HG03558 (cell line): ENCODE data around the gene PPP1R17.

Experiments
- ATAC-seq: cut with Tn5 transposase; IDR thresholded peaks from one replicate; pipeline ENCODE4 v1.9.1; 2021; ENCODE audit warnings: moderate number of reproducible peaks; ENCODE audit not compliant: unreplicated experiment; ENCODE audit errors: extremely low read depth

Gene PPP1R17

GRCh38 chr7:31695859-31696614, 9.0 kb downstream of the PPP1R17 start:
- no peak for ATAC-seq

GRCh38 chr7:31699050-31699449, 12.0 kb downstream of the PPP1R17 start:
- ATAC-seq = no peak

DNA sequence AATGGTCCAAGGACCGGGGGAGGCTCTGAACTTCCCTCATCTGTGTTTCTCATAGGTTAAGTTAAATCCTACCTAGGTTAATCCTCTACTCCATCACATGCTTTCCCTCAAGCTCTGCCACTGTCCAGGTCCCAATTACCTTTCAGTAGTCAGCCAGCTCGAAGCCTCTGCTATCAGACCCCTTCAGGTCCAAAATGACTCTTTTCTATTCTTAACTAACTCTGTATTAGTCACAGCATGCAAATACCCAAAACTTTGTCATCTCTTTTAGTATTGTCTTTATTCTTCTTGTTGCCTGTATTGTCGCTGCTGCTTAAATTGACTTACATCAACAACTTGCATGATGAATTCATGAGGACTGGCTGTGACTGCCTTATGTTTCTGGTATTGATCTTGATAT, 15.3 kb downstream of the PPP1R17 start:
- no peak for ATAC-seq

DNA sequence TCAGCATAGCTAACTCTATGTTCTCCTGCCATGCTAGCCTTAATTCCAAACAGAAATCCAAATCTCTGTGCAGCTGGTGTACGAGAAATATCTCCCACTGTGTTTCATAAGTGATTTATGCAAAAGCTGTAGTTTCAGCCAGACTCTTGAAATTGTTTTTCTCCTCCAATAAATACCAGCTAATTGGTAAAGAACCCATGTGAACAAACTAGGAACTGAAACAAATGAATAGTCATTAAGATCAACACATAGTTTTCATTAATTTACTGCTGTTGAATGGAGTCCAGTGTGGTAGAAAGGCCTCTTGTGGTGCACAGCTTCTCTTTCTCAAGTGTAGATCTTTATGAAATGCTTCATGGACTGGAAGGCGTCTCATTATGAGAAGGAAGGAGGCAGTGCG, 18.4 kb downstream of the PPP1R17 start:
- ATAC-seq = no peak

- no peak for ATAC-seq
Measured at GRCh38 chr7:31707089-31707488, 20.1 kb downstream of the PPP1R17 start.

DNA sequence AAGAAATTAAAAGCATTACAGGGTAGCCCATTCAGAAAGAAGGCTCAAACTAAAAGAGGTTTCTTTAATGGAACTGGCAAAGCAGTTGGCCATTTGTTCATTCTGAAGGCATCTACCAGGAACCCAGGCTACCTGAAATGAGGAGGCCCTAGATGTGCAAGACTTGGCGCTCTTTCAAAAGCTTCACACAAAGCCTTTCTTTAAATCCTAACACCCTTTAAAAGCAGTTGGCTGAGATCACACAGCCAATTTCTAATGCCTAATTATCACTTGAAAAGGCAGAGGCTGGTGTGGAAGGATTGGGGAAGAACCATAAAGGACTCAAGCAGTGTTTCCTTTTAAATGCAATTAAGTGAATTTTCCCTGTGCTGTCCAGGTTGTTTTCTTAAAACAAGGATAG, 23.2 kb downstream of the PPP1R17 start:
- ATAC-seq = no peak

DNA sequence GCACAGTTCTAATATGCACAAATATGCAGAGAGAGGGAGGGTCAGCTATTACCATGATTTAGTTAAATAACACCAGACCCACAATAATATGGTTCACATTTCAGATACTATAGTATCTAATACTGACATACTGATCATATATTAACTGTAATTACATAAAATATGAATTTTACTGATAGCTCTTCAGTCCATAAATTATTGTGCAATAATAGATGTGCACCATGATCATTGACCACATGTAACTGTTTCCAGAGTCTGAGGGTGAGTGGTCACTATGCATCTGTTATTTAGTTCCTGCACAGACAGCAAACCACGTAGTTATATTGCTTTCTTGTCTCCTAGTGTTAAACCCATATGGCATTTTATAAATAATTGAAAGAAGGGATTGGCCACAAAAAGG, 29.3 kb downstream of the PPP1R17 start:
- ATAC-seq = no peak

GRCh38 chr7:31720366-31720765, 33.4 kb downstream of the PPP1R17 start:
- no peak for ATAC-seq

- ATAC-seq = no peak
Measured at GRCh38 chr7:31724696-31725095, 37.7 kb downstream of the PPP1R17 start.

DNA sequence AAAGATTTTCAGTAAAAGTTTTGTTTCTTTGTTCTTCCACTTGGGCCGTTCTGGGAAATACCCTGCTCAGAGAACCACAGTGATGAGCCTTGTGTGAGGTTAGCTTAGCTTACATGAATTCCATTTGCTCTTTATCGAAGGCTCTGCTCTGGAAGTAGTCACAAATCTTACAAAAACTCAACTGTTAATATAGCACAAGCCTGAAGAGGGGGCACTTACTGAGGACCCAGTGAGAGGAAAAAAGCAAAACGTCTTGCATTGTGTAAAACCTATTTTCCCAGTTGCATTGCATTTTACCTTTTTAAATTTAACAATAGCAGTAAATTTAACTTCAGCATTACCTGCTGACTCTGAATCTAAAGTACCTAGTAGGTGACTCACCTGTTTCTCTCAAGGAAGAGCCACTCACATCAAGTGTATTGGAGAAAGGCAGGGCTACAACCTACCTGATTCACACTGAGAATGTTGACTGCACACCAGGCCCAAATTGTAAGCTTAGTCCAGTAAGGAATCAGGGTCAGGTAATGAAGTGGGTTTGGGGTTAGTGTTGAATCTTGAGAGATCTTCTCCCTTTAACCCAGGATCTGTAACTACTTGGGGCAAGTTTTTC, 42.3 kb downstream of the PPP1R17 start:
- no peak for ATAC-seq

- no peak for ATAC-seq
Measured at GRCh38 chr7:31734456-31734855, 47.4 kb downstream of the PPP1R17 start.

DNA sequence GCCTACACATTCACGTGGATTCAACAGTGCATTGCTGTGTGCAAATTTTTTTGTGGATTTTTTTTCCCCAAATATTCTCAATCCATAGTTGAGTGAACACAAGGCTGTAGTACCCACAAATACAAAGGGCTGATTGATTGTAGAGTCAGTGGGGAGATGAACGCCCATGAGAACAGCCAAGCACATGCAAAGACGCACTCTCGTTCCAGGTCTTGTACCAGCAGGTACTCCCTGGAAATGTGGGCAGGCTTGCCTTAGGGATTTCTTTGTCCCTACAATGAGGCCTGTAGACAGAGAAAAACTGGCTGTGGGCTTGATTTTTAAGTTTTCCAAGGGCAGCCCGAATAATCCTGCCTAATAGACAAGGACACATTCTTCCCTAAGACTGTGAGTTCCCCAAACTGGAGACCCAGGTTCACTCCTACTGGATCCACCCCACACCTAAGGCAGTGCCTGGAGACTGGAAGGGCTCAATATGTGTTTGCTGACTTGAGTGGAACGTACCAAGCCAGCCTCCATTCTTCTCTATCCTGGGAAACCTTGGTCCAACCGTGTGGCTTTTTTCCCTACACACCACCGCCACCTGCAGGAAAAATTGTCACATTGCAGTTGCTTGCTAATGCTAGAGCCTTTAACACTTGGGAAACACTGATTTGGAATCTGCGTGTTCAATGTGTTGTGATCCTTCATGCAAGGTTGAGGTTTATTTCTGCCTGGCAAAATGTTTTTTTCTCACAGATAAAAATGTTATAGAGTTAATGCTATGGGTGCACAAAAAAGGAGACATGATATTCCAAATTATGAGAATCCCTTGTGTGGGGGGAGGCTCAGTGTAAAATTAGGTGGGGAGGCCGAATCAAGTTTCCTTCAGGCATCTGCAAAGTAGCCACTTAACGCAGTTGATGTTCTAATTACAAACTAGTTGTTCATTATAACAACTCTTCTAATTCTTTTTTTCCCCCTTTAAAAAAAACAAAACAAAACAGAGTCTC, 49.3 kb downstream of the PPP1R17 start:
- ATAC-seq = no peak

DNA sequence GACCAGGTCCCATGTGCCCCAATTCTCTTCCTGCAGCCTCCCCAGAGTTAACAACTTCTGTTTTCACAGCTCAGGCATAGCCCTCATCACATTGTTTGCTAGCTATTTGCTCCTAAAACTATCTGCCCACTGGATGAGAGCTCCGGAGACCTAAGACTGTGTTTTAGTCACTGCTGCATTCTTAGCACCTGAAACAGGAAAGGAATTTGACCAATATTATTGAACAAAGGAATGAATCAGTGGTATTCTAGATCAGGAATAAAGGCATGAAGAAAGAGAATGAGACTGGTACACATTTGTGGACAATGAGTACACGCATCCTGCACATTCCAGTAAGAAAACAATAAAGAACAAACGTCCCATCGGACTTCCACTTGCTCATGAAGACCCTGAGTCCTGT, 54.8 kb downstream of the PPP1R17 start:
- no peak for ATAC-seq

DNA sequence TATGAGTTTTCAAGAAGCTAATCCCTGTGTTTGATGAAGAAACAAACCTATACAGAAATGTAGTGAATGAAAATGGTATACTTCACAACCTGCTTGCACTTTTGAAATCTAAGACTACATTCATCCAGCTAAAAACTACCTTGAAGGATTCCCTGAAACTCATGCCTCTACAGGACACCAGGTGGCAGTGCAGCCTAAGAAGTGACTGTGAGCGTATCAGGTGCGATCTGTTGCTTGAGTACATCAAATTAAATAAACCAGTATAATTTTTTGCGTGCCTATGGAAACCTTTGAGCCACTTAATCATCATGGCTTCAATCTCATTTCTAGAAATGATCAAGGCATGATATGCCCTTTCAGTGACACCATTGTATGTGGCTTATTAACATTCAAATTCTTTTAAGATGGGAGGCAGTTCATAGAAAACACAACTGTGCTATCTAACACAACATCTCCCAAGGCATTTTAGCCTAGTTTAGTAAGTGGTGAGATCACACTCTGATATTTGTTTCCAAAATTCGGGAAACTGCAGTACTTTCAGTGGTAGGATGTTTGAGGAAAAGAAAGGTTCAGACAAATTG, 57.4 kb downstream of the PPP1R17 start:
- peak; percentile 89 for ATAC-seq

DNA sequence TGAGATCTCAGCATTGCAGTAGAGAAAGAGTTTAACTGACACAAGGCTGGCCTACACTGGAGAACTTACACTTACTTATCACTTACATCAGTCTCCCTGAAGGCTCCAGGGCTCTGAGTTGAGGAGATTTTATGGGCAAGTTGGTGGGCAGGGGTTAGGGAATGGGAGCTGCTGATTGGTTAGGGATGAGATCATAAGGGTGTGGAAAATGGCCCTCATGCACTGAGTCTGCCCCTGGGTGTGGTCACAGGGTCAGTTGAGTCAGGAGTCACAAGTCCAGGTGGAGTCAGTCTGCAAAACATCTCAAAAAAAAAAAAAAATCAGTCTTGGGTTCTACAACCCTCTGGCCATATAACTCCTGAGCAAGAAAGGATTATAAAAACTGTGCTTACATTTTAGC, 60.5 kb downstream of the PPP1R17 start:
- no peak for ATAC-seq

GRCh38 chr7:31748084-31748483, 61.1 kb downstream of the PPP1R17 start:
- no peak for ATAC-seq

DNA sequence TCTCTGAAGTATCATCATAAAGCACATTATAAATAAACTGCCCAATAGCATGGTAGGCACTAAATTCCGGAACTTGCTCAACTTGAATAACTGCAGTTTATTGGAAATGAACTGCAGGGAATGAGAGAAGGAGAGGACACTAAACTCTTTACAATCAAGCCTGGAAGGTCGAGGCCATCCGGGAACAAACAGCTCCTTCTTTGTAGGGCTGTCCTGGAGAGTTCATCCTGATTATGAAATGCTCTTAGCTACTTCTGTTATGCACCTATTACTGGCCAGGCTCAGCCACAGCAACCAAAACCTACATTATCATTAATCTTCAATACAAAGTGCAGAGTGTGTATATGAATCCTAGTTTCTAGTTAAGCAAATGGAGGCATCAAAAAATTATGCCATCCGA, 64.7 kb downstream of the PPP1R17 start:
- ATAC-seq = no peak
